Measurements from ENCODE around the gene HELZ2. TPM values are rescaled to one million over a fixed set of nuclear protein-coding genes. Genes with fewer than 3 reads are reported as not detected.

HELZ2 gene
- total and polyA plus RNA-seq, 9 donors: 1.8 to 19.6 (median 13.0) TPM

- H3K27me3 ChIP-seq: no peaks in the 10 kb centered on the region
- H3K27ac ChIP-seq: no peak overlapping the region
- no peak overlapping the region for H3K4me3 ChIP-seq
- no peaks in the 10 kb centered on the region for H3K9me3 ChIP-seq
- no peak for DNase-seq
- H3K4me1 ChIP-seq (ENCODE audit: insufficient read depth): no peaks in the 10 kb centered on the region
- intact Hi-C loops (cut with DNase I): no loop called here
- H3K36me3 ChIP-seq: no peaks in the 10 kb centered on the region
- TF ChIP-seq EP300 (IDR thresholded peaks at IDR 0.05) (no peak), CTCF (IDR thresholded peaks at IDR 0.05) (no peak), POLR2A (IDR thresholded peaks at IDR 0.05) (no peak)
- WGBS, 3 donors: 89 to 92% (median 91%) methylated on average over 35 to 55 of the region's 55 CpGs
These were observed 10.7 kb downstream of the HELZ2 start for GRCh38 chr20:63563225-63563935.

DNA sequence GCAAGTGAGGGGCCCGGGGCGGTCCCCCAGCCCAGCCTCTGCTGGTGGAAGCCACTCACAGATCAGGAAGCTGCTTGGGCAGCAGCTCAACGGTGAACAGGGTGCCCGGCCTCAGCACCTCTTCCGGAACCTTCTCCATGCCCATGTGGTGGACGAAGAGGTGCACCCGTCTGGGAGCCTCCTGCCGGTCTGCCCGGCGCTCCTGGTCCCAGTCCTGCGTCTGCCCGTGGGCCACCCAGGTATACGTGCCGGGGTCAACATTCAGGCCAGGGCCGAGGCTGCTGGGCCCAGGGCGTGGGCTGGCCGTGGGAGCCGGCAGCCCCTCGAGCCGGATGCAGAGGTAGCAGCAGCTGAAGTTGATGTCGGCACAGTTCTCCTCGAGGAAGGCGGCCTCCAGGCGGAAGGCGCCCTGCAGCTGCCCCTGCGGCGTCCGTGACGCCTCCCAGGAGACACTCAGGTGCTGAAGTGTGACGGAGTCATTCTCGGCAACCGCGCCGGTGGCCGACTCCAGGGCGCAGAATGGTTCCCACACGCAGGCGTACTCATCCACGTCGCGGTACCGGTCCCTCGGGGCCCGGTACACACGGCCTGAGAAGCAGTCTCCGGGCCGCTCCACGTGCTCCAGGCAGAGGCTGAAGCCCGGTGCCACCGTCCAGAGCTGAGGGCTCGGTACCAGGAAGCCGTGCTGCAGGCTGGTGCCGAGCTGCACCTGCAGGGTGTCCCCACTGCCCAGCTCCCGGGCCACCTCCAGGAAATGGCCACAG, 11.4 kb downstream of the HELZ2 start:
- Histone ChIP-seq H3K27me3 (no peaks in the 10 kb centered on the region), H3K36me3 (no peaks in the 10 kb centered on the region), H3K4me3 (no peak overlapping the region), H3K4me1 (ENCODE audit: insufficient read depth) (no peaks in the 10 kb centered on the region), H3K27ac (no peak overlapping the region), H3K9me3 (no peaks in the 10 kb centered on the region)
- intact Hi-C loops (cut with DNase I): no loop called here
- TF ChIP-seq POLR2A (IDR thresholded peaks at IDR 0.05) (no peak), EP300 (IDR thresholded peaks at IDR 0.05) (no peak), CTCF (IDR thresholded peaks at IDR 0.05) (no peak)
- no peak for DNase-seq
- 91 to 92% (median 92%) methylated on average over 54 of the region's 54 CpGs for WGBS, 3 donors

- no peaks in the 10 kb centered on the region for H3K9me3 ChIP-seq
- H3K36me3 ChIP-seq: no peaks in the 10 kb centered on the region
- TF ChIP-seq CTCF (IDR thresholded peaks at IDR 0.05) (no peak), EP300 (IDR thresholded peaks at IDR 0.05) (no peak), POLR2A (IDR thresholded peaks at IDR 0.05) (no peak)
- H3K4me1 ChIP-seq (ENCODE audit: insufficient read depth): no peaks in the 10 kb centered on the region
- no peak overlapping the region for H3K4me3 ChIP-seq
- intact Hi-C loops (cut with DNase I): no loop called here
- no peak overlapping the region for H3K27ac ChIP-seq
- no peak for DNase-seq
- 86 to 89% (median 88%) methylated on average over 31 to 36 of the region's 36 CpGs for WGBS, 3 donors
- no peaks in the 10 kb centered on the region for H3K27me3 ChIP-seq
These were observed 12.2 kb downstream of the HELZ2 start for GRCh38 chr20:63561624-63562396.

- H3K4me1 ChIP-seq (ENCODE audit: insufficient read depth): no peaks in the 10 kb centered on the region
- intact Hi-C loops (cut with DNase I): no loop called here
- no peak for TF ChIP-seq EP300 (IDR thresholded peaks at IDR 0.05)
- no peak for TF ChIP-seq POLR2A (IDR thresholded peaks at IDR 0.05)
- no peak for TF ChIP-seq CTCF (IDR thresholded peaks at IDR 0.05)
- DNase-seq: no peak
- 88 to 91% (median 88%) methylated on average over 26 of the region's 26 CpGs for WGBS, 3 donors
- no peaks in the 10 kb centered on the region for H3K27me3 ChIP-seq
- H3K4me3 ChIP-seq: no peak overlapping the region
- H3K27ac ChIP-seq: no peak overlapping the region
- no peaks in the 10 kb centered on the region for H3K9me3 ChIP-seq
- H3K36me3 ChIP-seq: no peaks in the 10 kb centered on the region
These were observed 13.0 kb downstream of the HELZ2 start for GRCh38 chr20:63560856-63561609.
